ENCODE measurements around the gene FOCAD.

- TF ChIP-seq CTCF (IDR thresholded peaks at IDR 0.05) (no peak), POLR2A (IDR thresholded peaks at IDR 0.05) (no peak), EP300 (IDR thresholded peaks at IDR 0.05) (no peak)
Measured at GRCh38 chr9:20962536-20963225, 278.6 kb downstream of the FOCAD start.
